ENCODE results near the gene CLCNKB.
"Not testable (repeated sequence)": the region's sequence is repeated elsewhere in the genome, so short reads cannot be mapped to it uniquely, and the experiment has no call there.

CLCNKB gene

GRCh38 chr1:16043521-16043920 lies at the start of gene CLCNKB:
CLCNKB (plus strand) TSS chr1:16043782; CDS start chr1:16044493, 711 bp downstream.
- DNase-seq: no peak

DNA sequence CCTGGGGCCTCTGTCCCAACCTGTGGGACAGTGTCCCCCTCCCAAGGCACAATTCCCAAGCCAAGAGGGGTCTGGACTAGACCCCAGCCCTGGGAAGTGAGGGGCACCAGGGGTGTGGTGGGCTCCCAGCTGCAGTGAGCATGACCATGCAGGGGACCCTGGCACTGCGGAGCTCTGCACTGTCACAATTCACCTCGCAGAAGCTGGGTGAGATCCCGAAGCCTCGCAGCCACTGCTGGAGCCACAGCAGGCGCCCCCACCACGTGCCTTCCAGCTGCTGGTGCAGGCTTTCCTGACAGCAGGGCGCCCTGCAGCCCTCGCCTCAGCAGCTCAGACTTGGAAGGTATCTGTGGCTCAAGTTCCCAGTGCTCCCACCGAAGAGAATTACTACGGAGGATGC lies 49.5 kb upstream of the CLCNKB start:
- DNase-seq: no peak

GRCh38 chr1:15994590-15995351 lies 48.8 kb upstream of the CLCNKB start:
- DNase-seq: peak; percentile 28

- no peak for DNase-seq
Measured at GRCh38 chr1:15997076-15997585, 46.5 kb upstream of the CLCNKB start.

GRCh38 chr1:15997637-15998280 lies 45.8 kb upstream of the CLCNKB start:
- DNase-seq: no peak

- no peak for DNase-seq
Measured at GRCh38 chr1:15998929-15999328, 44.7 kb upstream of the CLCNKB start.

DNA sequence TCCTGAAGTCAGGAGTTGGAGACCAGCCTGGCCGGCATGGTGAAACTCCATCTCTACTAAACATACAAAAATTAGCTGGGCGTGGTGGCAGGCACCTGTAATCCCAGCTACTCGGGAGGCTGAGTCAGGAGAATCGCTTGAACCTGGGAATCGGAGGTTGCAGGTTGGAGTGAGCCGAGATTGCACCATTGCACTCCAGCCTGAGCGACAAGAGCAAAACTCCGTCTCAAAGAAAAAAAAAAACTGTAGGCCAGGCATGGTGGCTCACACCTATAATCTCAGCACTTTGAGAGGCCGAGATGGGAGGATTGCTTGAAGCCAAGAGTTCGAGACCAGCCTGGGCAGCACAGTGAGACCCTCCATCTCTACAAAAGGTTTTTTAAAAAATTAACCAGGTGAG lies 42.3 kb upstream of the CLCNKB start:
- DNase-seq: not testable (repeated sequence)

DNA sequence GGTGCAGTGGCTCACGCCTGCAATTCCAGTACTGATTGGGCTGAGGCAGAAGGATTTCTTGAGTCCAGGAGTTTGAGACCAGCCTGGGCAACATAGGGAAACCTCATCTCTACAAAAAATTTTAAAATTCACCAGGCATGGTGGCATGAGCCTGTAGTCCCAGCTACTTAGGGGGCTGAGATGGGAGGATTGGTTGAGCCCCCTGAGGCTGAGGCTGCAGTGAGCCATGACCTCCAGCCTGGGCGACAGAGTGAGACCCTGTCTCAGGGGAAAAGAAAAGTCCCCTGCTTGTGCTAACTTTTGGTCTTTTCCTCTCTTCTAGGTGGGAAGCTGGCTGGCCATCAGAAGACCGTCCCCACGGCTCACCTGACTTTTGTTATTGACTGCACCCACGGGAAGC lies 38.0 kb upstream of the CLCNKB start:
- no peak for DNase-seq

DNA sequence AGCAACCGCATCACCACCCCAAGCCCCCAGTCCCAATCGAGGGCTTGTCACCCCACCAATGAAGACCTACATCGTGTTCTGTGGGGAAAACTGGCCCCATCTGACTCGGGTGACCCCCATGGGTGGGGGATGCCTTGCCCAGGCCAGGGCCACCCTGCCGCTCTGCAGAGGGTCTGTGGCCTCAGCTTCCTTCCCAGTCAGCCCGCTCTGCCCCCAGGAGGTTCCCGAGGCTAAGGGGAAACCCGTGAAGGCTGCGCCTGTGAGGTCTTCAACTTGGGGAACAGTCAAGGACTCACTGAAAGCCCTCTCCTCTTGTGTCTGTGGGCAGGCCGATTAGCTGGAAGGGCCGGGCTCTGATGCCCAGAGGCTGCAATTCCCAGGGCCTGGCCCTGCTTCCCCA lies 37.6 kb upstream of the CLCNKB start:
- DNase-seq: no peak

- DNase-seq: no peak
Measured at GRCh38 chr1:16006552-16007485, 36.8 kb upstream of the CLCNKB start.

- no peak for DNase-seq
Measured at GRCh38 chr1:16007671-16008341, 35.8 kb upstream of the CLCNKB start.

- DNase-seq: peak; percentile 72
Measured at GRCh38 chr1:16009030-16009460, 34.5 kb upstream of the CLCNKB start.

DNA sequence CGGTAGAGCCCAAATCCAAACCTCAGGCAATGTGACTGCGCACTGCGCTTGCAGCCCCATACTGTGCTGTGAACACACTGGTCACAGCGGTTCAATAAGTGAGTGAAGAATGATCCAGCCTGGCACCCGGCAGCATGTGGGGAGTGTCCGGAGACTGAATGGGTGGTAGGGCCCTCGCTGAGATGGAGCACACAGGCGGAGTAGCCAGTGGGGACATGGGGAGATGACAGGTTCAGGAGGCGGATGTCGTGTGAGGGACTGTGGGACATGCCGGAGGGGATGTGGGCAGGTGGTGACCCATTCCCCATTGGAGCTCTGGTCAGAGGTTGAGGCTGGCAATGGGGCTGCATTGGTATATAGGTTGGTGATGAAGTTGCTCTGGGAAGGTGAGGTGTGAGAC lies 33.9 kb upstream of the CLCNKB start:
- no peak for DNase-seq

- no peak for DNase-seq
Measured at GRCh38 chr1:16010837-16011236, 32.7 kb upstream of the CLCNKB start.

DNA sequence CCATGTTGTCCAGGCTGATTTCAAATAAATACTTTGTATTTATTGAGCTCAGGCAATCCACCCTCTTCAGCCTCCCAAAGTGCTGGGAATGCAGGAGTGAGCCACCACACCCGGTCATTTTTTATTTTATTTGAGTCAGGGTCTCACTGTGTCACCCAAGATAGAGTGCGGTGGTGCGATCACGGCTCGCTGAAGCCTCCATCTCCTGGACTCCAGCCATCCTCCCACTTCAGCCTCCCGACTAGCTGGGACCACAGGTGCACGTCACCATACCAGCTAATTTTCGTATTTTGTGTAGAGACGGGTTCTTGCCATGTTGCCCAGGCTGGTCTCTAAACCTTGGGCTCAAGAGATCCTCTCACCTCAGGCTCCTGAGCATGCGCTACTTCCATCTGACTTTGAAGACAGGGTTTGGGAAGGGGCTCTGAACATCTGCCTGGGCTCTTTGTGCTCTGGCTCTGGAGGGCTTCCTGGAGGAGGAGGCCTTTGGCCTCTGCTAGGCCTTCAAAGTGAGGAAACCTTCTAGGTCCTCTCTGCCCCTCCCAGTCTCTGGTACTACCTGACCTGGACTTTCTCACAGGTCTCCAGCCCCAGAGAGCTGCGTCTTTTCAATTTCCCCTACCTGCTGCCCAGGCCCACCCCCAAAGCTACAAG lies 31.5 kb upstream of the CLCNKB start:
- no peak for DNase-seq

DNA sequence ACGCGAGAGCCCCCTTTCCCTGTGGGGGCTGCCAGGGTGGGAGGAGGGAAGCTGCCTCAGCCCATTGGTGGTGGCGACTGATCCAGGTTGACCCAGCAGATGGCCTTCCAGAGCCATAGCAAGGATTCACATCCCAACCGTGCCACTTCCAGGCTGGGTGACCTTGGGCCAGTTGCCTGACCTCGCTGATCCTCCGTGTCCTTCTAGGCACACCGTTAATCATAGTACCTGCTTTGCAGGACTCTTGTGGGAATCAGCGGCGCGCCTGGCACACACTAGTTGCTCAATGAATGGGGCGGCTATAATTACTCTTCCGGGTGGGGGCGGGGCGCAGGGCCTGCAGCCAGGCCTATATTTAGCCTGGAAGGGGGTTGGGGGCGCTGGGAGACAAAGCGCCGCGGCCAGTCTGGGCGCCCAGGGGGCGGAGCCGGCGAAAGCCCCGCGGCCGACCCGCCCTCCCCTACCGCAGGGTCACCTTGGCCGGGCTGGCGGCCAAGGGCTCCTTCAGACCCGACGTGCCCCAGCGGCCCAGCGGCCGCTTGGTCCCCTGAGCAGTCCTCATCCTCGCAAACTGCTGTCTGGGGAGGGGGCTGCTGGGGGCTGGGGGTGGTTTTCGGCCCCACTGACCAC lies 30.9 kb upstream of the CLCNKB start:
- DNase-seq: no peak

GRCh38 chr1:16013220-16013907 lies 30.2 kb upstream of the CLCNKB start:
- DNase-seq: peak; percentile 31

DNA sequence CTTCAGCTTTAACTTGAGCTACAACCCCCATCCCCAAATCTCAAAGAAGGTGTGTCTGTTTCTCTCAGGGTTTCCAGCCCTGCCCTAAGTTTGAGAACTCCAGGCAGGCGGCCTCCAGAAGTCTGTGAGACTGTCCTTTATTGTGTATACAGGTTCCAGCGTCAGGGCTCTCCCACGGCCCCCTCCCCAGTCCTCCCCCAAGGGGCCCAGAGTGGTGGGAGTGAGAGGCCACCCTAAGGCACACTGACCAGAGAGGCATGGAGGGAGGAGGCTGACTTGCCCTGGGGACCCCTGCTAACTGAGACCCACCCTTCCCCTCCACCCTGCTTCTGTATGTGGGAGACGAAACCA lies 29.7 kb upstream of the CLCNKB start:
- no peak for DNase-seq

GRCh38 chr1:16014509-16015482 lies 28.8 kb upstream of the CLCNKB start:
- no peak for DNase-seq

DNA sequence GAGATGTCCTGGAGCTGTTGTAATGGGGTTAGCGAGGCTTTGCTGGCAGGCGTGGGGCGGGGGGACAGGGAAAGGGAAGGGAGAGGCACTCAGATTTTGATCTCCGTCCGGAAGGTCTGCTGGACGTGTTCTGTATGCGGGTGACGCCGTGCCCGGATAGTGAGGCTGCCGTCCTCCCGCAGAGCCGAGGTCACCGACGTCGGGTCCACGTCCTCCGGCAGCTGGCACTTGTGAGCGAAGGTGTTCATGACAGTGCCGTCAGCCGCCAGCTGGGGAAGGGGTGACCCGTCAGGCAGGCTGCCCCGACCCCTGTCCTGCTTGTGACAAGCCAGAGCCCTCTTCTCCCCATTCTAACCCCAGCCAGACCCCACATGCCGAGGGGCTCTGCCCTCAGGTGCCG lies 28.1 kb upstream of the CLCNKB start:
- DNase-seq: no peak
